Measurements from ENCODE around the gene XRCC3.

Gene XRCC3

DNA sequence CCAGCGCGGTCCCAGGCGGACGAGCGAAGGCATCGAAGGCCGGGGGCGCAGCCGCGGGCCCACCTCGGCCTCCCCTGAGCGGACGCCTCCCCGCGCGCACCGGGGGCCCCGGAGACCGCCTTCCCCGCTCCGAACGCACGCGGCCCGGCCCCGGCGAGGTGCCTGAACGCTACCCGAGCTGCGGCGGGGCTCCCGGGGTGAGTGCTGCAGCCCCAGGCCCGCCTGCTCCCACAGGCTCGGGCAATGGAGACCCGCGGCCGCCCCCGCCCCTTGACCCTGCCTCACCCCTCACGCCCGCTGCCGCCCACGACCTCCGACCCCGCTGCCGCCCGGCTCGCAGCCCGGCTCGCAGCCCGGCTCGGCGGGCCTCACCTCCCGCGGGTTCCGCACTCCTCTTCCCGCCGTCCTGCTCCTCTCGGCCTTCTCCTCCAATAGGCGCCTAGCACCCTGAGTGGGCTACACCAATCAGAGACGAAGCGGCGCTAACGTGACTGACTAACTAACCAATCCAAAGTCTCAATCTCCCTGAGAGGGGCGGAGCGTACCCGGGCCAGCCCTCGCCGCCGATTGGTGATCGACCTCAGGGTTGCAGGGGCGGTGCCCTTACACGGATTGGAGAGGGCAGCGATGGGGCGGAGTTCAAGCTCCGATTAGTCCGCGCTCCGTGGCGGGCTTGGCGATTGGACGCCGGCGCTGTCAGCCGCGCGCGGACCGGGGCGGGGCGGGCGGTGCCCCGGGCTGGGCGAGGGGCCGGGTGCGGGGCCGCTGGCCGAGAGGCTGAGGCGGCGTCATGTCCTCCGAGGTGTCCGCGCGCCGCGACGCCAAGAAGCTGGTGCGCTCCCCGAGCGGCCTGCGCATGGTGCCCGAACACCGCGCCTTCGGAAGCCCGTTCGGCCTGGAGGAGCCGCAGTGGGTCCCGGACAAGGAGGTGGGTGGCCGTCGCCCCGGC, at the start of gene XRCC3, which contains the start of gene ZFYVE21:
Gene XRCC3 (minus strand): TSS at position 400 of the 949 bp plus-strand sequence. CDS start 4,364 bp downstream, outside the sequence.
Gene ZFYVE21 (plus strand): TSS at position 759 of the 949 bp plus-strand sequence. CDS start 32 bp downstream, at position 791.
- DNase-seq (ENCODE audit: low read depth): peak; percentile 94

DNA sequence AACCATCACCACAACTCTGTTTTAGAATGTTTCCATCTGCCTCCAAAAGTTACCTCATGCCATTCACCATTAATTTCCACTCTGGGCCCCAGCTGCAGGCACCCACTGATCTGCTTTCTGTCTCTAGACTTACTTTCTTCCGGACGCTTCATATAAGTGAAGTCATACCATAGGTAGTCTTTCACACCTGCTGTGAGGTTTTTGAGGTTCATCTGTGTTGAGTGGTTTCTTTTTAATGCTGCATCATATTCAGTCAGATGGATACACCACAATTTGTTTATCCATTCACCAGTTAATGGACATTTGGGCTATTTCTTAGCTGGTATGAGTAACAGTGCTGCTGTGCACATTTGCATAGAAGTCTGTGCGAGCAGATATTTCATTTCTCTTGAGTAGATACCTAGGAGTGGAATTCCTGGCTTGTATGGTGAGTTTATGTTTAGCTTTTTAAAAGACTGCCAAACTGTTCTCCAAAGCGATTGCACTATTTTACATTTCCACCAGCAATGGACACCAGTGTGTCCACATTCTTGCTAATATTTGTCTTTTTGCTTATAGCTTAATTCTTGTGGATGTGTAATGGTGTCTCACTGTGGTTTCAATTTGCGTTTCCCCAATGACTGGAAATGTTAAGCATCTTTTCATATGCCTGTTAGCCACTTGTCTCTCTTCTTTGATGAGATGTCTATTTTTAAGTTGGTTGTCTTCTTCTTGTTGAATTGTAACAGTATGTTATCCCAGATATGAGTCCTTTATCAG, 48.7 kb upstream of the XRCC3 start:
- DNase-seq (ENCODE audit: low read depth): no peak

DNA sequence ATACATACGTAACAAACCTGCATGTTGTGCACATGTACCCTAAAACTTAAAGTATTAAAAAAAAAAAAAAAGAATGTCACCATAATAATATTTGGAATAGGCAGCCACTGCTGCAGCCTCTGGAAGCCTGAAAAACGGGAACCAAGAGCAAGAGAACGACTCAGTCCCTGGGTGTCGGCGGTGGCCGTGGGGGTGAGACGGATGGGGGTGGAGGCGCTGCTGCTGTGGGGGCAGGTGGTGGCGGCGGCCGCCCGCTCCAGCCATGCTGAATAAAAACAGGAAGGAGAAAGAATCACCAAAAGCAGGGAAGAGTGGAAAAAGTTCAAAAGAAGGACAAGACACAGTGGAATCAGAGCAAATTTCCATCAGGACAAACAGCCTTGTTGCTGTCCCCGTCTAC, 47.3 kb upstream of the XRCC3 start:
- no peak for DNase-seq (ENCODE audit: low read depth)

DNA sequence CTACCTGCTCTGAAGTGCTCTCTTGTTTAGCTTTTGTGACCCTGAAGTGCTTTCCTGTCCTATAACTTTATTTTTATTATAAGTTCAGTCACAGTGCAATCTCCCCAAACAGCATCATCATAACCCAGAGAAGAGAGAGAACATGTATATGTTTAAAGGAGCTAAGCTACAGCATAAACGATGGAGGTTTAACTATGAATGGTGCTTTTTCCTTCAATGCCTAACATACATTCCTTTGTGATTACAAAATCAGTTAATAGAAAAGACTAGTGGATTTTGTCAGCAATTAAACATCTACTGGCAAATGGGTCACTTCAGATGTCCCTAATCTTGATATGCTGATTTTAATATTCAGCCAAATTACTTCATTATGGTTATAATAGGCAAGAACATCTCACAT, 46.8 kb upstream of the XRCC3 start:
- no peak for DNase-seq (ENCODE audit: low read depth)

DNA sequence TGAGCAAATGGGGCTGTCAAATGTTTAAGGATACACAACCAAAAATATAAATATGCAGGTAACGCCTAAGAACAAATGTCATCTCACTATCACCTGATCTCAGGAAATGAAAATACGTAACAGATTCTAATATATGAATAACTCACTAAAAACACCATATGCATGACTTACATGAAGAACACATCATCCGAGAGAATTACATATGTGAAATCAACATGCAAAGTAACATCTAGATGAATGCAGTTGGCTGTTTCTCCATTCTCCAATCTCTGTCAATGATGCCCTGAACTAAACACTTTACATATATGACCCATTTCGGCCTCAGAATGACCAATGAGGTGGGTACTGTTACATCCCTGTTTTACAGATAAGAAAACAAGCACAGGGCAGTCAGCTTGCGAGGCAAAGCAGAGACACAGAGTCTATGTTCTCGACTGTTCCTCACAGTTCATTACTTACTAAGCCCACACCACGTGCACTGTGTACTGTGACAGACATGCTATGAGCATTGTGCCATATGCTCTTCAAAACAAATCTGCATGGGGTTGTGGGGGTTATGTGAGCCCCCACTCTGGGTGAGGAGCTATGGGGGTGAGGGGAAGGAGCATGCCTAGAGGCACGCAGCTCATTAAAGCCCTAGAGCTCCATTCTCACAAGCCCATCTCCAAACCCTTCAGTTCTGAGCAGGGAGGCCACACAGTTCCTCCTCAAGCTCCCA, 43.0 kb upstream of the XRCC3 start:
- DNase-seq (ENCODE audit: low read depth): no peak

DNA sequence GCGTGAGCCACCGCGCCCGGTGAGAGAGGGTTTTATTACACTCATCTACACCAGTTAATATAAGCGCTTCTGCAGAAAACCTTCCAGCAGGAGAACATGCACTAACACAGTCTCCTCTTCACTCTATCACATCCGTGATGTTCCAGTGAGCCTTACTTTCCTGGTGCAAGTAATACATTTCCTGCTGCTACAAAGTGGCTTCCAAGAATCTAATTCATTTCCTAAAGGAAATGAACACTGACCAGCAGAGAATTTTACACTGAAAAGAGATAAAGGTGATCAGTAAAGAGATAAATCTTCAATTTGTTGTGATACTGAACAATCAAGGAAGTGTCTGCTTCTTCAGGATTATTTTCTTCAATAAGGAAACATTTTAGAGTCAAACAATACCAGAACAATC, 39.8 kb upstream of the XRCC3 start:
- DNase-seq (ENCODE audit: low read depth): no peak

DNA sequence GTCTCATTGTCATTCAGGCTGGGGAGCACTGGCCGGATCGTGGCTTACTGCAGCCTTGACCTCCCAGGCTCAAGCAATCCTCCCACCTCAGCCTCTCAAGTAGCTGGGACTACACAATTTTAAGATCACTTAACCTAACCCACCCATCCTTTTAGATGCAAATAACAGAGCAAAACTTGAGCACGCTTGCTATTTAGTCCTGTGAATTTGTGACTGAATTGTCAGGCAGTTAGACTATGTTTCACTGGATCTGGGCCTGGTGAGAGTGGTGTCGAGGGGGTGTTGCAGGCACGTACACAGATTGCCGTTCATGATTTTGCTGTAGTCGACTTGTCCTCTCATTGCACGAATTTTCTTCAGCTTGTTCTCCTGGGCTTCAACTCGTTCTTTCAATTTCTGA, 38.5 kb upstream of the XRCC3 start:
- no peak for DNase-seq (ENCODE audit: low read depth)

DNA sequence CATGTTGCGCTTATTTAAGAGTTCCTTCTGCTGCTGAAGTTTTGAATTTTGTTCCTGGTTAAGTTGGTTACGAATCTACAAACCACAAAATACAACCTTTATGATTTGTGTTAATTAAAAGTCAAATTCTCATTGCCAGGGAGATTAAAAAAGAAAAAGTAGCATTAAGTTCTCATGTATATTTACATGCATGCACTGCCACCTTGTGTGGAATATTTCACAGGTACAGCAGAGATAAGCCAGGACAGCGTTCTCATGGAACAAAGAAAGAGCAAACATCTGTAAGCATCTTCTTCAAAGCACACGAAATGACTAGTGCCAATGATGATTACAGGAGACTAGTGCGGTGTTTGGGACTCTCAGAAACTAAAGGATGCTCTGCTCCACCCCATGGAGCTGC, 34.6 kb upstream of the XRCC3 start:
- no peak for DNase-seq (ENCODE audit: low read depth)

DNA sequence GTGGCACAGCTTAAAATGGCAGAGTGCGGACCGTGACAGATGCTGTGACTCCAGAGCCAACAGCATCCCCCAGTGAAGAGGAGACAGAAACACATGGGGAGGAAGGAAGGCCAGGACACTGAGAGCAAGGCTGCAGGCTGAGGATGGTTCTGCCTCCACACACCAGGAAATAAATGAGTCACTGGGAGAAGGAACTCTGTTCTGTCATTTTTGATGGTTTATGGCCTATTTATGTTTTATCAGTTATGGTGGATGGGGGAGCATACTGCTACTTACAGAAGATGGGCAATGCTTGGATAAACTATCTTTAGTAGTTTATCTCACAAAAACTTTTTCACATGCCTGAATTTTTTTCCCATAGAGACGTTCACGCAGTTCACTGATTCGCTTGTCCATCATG, 34.2 kb upstream of the XRCC3 start:
- DNase-seq (ENCODE audit: low read depth): no peak

DNA sequence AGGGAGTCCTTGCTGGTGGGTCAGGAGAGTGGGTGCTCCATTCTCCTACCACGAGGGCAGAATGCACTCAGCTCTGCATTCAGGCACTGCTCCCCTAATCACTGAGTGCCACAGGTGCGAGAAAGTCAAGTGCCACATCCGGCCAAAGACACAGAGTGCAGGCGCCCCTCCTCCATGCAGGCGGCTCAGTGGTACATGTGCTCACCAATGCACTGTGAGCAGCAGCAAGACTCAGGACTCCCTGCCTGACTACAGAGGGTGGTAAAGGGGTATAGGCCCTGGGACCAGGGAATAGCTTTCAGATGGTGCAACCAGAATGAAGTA, 33.2 kb upstream of the XRCC3 start:
- DNase-seq (ENCODE audit: low read depth): peak; percentile 7

DNA sequence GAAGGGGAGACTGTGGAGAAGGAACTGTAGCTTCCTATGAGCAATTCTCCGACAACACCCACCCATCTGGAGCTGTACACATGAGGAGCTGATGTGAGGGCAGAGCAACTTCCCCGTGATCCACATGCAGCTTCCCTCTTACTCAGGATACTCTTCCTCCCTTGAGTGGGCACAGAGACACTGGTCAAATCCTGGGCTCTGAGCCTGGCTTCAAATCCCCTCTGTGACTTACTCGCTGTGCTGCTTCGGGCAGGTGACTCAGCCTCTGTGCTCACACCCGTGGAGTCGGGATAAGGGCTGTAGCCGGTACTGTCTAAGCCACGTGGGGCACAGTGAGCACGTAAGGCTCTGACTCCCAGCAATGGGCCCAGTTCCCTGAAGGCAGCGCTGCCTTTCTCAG, 31.4 kb upstream of the XRCC3 start:
- DNase-seq (ENCODE audit: low read depth): no peak

DNA sequence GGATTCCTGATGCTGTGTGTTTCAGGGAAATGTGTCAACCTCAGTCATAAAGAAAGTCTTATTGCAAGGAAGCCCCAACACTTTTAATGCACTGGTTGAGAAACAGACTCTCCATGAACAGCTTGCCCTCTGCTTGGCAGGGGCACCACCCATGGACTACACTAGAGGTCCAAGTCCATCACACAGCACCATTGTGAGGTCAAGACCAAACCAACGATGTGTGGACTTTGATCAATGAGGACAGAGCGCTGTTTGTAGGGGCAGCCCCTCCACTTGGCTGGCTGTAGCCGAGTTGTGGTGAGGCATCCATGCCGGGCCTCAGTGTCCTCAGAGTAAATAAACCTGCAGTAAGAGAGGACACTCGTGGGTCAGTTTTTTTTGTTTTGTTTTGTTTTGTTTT, 30.2 kb upstream of the XRCC3 start:
- no peak for DNase-seq (ENCODE audit: low read depth)

DNA sequence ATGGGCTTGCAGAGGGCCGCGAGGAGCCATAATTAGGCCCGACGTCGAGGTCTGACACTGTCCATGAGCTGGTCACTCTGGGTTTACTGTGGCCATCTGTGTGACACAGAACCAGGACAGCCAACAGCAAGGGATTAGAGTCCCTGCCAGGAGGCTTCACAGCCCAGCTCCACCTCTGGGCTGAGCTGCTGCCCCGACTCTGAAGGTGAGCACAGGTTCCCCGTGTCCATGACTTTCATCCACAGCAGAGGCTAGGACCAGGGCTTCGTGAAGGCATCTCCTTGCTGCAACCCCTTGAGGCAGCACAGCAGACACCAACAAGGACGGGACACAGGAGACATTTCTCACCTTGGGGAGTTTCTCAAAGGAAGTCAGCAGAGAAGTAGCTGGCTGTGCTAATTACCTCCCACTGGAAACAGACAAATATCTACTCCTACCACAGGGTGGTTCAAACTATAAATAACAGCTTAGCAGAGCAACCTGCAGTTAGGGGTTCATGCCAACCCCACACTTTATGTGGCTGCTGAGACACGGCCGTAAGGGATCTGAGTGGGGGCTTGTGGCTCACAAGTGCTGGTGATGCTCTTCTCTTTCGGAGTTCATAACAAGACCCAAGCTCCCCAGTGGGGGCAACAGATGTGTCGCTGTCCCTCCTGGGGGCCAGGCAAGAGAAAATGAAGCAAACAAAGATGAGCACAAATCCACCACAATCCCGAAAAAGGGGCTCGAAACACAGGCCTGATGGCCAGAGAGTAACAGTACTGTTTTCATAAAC, 29.6 kb upstream of the XRCC3 start:
- no peak for DNase-seq (ENCODE audit: low read depth)

DNA sequence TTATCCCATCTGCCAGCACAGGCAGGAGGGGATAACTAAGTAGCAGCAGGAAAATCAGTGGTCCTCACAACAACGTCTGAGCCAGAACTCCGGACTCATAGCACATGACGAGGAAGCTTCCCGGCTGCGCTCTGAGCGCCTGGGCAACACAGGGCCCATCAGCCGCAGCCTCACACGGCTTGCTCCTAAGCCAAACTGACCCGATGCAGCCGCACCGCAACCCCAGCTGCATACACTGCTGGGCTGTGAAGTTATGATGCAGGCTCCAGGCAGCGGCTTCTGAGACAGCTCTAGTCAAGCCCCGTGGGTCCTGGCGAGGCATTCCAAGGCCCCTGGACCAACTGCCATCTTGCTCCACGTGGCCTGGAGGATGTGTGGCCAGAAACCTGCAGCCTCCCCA, 28.4 kb upstream of the XRCC3 start:
- DNase-seq (ENCODE audit: low read depth): no peak

DNA sequence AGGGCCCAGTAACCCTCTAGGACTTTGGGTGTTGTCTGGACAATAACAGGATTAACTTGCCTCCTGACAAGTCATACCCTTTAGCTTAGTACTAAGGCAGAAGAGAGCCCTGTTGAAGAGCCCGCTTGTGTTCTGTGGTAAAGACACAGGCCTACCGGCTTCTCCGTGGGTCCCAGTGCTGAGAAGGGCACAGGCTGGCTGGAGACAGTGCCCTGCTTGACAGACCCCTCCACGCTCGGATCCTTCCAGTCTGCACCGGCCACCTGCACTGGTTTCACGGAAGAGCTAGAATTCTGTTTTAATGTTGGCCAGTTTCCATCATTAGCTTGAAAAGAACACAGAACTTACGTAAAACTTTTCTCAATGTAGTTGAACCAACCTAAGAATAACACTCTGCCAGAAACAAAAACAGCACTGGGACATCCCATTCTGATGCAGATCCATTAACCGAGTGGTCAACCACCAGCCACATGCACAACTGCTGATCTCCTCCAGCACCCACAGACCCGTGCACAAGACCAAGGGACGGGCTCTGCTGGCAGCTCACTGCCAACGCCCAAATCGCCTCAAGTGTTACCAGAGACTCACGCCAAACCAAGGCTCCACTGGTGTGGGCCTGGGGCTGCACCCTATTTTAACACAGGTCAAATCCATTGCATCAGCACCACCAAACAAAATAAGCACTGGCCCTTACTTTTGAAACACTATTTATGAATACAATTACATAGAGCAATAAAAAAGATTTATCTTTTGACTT, 27.4 kb upstream of the XRCC3 start:
- DNase-seq (ENCODE audit: low read depth): no peak

DNA sequence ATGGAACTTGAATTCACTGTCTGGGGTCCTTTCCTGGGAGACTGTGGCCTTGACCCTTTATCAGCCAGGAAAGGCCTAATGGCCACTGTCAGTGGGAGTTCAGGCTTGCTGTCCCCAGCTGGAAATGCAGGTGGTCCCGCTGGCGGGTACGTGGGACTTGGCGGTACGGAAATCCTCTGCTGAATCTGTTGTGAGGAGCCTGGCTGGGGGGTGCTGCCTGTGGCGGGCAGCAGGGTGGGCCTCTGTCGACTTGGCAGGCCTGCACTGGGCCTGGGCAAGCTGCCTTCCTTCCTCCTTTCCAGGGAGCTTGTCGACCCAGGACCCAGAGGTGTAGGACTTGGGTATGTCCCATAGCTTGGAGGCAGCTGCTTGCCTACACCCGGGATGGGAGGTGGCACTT, 26.6 kb upstream of the XRCC3 start:
- DNase-seq (ENCODE audit: low read depth): no peak

DNA sequence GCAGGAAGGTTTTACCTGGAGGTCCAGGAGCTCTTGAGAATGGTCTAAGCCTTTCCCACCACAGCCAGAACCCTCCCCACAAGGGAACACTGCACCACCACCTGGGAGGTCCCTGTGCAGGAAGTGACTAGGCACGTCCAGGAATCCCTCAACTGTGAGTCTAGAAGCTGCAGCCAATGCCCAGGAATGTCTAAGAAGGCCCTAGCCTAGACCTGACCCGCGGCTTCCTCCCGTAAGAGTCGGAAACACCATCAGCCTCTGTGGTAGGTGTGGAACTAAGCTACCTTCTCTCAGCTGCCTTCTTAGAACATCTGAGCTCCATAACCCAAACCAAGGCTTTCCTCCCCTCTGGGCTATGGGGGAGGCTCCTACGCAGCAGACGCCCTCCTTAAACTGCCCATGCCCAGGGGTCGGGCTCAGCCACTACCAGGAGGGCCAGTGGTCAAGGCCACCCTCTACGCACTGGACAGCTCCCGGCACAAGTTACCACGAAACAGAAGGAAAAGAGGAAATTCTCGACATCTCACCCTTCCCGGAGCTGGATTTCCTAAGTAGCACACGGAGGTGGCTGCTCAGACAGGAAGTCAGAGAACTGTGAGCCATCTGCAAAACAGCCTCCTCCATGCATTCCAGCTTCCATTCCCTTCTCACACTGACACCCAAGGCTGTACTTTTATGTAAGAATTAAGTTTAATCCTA, 25.9 kb upstream of the XRCC3 start:
- no peak for DNase-seq (ENCODE audit: low read depth)

DNA sequence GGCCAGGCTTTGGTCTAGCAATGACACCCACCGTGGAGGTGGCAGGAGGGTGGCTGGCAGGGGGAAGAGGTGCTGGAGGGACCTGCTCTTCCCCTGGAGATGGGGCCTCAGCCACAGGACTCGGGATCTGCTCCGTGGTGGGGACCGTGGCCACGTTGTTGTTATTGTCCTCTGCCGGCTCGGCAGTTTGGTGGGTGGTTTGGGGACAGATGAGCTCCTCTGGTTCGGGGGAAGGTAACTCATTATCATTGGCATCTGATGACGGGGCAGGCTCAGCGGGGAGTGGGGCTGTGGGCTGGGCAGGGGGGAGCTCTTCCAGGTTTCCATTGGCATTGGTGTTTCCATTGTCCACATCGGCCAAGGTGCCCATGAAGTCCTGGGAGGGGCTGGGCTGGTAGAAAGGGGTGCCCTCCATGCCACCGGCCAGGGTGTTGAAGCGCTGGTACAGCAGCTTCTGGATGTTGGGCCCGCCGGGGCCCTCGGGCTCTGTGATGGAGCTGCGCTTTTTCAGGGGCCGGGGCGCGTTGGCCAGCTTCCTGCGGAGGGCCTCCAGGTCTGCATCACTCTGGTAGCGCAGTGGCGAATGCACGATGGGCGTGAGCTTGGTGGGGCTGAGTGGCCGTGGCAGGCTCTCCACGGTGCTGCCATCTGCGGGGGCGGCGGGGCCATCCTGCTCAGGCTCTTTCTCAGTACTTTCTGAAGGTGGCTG, 24.7 kb upstream of the XRCC3 start:
- DNase-seq (ENCODE audit: low read depth): no peak

DNA sequence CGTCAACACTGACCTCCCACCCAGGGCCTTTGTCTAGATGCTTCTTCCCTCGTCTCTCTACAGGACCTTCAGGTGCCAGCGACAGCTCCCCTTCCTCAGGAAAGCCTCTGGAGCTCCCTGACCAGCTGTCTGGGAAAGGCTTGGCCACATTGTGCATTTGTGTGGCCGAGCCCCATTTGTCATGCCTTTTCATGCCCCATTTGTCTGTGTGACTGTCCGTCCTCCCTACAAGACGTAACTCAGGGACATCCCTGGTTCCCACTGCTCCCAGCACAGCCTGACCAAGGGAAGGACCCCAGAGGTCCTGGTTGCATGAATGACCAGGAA, 24.2 kb upstream of the XRCC3 start:
- no peak for DNase-seq (ENCODE audit: low read depth)

All from stimulated activated CD8-positive, alpha-beta memory T cell treated with anti-CD3 and anti-CD28 coated beads, Interleukin-15, amount 100 ng/mL, for 24 hours (primary cell).